HUDEP-2 (cell line): ENCODE measurements around the gene GH1.
"Not testable (repeated sequence)": the region's sequence is repeated elsewhere in the genome, so short reads cannot be mapped to it uniquely, and the experiment has no call there.

Experiments used
- DNase-seq, 76 experiments: peaks; one replicate each; lab custom pipeline; 2025; ENCODE audit not compliant: unreplicated experiment in 76 of 76; lab: John Stamatoyannopoulos, UW

Gene GH1

DNA sequence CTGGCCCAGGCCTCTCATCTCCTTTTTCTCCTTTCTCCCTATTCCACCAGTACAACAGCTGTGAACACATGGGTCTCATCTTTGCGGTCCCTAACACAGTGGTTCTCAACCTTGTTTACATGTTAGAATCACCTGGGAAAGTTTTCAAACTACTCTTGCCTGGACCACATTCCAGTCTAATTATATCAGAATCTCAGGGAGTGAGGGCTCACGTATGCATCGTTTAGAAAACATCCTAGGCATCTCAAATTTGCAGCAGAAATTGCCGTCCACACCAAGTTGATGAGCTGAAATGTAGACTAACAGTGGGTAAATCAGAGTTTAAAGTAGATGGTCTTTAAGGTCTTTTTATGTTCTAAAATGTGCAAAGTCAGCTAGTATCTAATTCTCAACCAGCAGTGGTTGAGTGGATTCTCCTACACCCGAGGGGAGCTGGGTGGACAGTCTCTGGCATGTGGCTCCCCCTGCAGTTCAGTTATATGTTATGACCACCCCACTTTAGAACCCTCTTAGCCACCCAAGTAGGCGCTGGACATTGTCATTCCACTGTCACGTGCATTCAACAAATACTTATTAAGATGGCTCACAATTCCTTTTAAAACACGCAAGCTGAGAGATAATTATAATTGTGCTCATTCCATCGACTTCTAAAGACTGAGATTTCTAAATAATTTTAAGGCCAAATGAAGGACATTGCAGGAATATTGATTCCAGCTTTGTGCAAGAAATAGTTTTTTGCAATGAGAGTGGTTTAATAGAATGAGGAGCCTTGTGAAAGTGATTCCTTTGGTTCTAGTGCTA is 48.9 kb downstream of the GH1 start:
- not testable (repeated sequence) for DNase-seq
